Central memory CD8-positive, alpha-beta T cell (primary cell): ENCODE data around the gene PPP2R2C.
A peak's percentile ranks its signal among the peaks of the same experiment; 100 is the strongest.

ENCODE experiments used
- ATAC-seq: fragments of 150-1000 bp; cut with Tn5 transposase; replicated peaks from 2 replicates; pipeline ENCODE4 v1.10.0; 2022; ENCODE audit warnings: mild to moderate bottlenecking, moderate FRiP score, moderate number of reproducible peaks; ENCODE audit not compliant: poor library complexity, severe bottlenecking; ENCODE audit errors: extremely low read depth
- DNase-seq, 2 donors: peaks; one replicate each; pipeline ENCODE4 v3.0.0; 2021; ENCODE audit warnings: low spot score in 2 of 2
- H3K27ac Mint-ChIP-seq: one replicate; pipeline ENCODE4 v1.8.0; 2022; ENCODE audit warnings: low read depth, mild to moderate bottlenecking, moderate library complexity, mixed read lengths
- H3K27me3 Mint-ChIP-seq: one replicate; pipeline ENCODE4 v1.8.0; 2022; ENCODE audit warnings: mixed read lengths
- H3K36me3 Mint-ChIP-seq: one replicate; pipeline ENCODE4 v1.8.0; 2022; ENCODE audit warnings: mild to moderate bottlenecking, moderate library complexity, mixed read lengths; ENCODE audit not compliant: insufficient read depth
- H3K4me1 Mint-ChIP-seq: one replicate; pipeline ENCODE4 v1.8.0; 2022; ENCODE audit warnings: mixed read lengths
- H3K4me3 Mint-ChIP-seq: one replicate; pipeline ENCODE4 v1.8.0; 2022; ENCODE audit warnings: mild to moderate bottlenecking, moderate library complexity, mixed read lengths
- H3K9me3 Mint-ChIP-seq: one replicate; pipeline ENCODE4 v1.8.0; 2022; ENCODE audit warnings: mixed read lengths

The PPP2R2C gene

DNA sequence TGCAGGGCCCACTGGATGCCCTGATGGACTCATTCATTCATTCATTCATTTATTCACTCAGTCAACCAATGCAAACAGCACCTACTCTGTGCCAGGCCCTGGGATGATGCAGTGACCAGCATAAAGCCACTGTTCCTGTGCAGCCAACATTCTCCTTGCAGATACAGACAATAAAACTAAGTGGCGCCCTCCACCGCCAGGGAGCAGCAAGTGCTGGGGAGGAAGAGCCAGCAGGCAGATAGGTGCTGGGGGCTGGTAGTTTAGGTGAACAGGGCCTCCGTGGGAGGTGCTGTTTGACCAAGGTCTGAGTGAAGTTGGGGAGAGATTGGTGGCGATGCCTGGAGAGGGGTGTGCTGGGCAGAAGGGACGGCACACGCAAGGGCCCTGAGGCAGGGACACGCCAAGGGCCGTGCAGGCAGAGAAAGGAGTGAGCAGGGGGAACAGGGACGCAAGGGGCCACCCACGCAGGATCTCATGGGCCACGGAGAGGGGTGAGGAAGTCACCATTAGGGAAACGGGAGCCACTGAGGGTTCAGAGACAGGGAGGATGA, 137.3 kb downstream of the PPP2R2C start:
- H3K4me1 Mint-ChIP-seq = peaks cover 43% of the 10 kb centered on the region
- H3K27me3 Mint-ChIP-seq = peaks cover 9% of the 10 kb centered on the region
- DNase-seq (no peak), ATAC-seq (no peak)
- peaks cover 2% of the 10 kb centered on the region for H3K36me3 Mint-ChIP-seq
- no peak overlapping the region for H3K4me3 Mint-ChIP-seq
- H3K27ac Mint-ChIP-seq = no peak overlapping the region
- no peaks in the 10 kb centered on the region for H3K9me3 Mint-ChIP-seq

DNA sequence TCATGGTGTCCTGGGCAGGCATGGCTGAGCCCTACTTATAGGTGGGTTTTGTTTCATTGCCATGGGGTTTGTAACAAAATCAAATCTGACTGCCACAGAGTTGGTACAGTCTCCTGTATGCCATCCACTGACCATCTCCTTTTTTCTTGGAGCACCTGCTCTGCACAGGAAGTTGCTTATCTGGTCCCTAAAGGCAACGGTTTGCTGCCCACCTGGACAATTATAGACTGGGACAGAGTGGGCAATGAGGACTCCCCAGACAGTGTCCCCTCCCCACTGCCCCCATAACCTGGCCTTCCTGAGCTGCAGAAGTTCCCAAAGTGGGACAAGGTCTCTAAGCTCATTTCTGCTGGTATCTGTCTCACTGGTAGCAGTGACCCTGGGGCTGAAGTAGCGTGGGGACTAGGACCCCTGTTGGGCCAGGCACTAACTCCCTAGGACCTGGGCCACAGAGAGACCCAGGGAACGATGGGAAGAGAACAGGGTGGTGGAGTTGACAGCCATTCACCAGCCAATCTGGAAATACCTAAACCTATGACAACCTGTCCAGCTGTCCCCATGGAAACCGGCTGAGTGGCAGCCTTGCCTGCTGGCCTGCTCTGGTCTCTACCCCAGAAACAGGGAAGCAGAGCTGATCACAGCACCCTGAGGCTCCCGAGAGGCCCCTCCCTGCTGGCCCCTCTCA, 138.1 kb downstream of the PPP2R2C start:
- Mint-ChIP-seq H3K27me3 (peaks cover 9% of the 10 kb centered on the region), H3K36me3 (peaks cover 2% of the 10 kb centered on the region)
- no peak for ATAC-seq

DNA sequence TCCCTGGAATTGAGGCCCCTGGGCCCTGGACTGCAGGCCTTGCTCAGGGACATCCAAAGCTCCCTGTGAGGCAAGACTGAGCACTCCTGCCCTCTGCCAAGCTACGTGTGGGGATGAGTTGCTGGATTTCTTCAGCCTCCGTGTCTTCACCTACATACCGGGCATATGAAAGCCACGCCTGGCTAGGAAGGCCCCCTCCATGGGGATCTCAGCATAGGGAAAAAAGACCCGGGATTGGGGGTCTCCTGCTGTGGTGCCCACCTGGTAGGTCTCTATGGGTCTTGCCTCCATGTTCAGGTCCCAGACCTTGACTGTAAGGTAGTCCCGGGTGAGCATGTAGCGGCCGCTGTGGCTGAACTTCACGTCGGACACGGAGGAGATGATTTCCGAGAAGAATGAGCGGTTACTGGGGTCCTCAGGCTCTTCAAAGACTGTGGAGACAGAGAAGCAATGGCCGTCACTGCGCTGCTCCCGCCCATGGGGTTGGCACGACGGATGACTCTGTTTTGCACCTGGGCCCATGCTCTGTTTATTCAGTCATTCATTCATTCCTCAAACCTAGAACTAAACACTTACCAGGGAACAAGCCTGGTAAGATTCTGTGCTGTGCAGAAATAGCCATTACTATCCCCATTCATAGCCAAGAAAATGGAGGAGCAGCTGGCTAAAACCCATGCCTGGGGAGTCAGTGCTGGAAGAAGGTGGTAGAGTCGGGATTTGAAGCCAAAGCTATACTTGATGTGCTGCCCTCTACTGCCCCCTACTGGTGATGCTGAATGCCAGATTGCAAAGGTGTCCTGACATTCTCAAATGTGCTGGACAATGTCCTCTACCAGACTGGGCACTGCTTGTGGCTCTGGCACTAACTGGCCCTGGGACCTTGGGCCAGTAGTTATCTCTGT, 138.9 kb downstream of the PPP2R2C start:
- no peak for ATAC-seq
- Mint-ChIP-seq H3K4me1 (peaks cover 29% of the 10 kb centered on the region), H3K27me3 (peaks cover 14% of the 10 kb centered on the region), H3K4me3 (no peak overlapping the region), H3K27ac (no peak overlapping the region), H3K36me3 (peaks cover 2% of the 10 kb centered on the region), H3K9me3 (no peaks in the 10 kb centered on the region)
- no peak for DNase-seq

More for the DNA sequence above, 138.1 kb downstream of the PPP2R2C start:
- H3K27ac Mint-ChIP-seq = no peak overlapping the region
- H3K4me3 Mint-ChIP-seq = no peak overlapping the region
- peaks cover 37% of the 10 kb centered on the region for H3K4me1 Mint-ChIP-seq
- no peak for DNase-seq
- H3K9me3 Mint-ChIP-seq = no peaks in the 10 kb centered on the region

DNA sequence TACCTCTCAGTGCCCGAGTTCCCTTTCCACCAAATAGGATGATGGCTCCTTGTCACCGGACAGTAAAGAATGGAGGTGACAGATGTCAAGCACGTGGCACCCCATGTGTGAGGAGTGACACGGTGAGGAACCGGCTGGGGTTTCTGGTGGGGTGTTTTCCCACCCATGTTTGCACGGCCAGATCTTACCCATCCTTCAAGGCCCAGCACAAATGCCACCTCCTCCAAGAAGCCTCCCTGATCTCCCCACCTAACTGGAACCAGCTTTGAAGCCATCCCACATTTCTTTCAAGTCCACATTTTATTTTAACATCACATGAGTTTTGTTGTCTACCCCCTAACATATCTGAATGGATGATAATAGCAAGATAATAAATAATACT, 139.8 kb downstream of the PPP2R2C start:
- H3K36me3 Mint-ChIP-seq = peaks cover 2% of the 10 kb centered on the region
- no peak overlapping the region for H3K4me3 Mint-ChIP-seq

DNA sequence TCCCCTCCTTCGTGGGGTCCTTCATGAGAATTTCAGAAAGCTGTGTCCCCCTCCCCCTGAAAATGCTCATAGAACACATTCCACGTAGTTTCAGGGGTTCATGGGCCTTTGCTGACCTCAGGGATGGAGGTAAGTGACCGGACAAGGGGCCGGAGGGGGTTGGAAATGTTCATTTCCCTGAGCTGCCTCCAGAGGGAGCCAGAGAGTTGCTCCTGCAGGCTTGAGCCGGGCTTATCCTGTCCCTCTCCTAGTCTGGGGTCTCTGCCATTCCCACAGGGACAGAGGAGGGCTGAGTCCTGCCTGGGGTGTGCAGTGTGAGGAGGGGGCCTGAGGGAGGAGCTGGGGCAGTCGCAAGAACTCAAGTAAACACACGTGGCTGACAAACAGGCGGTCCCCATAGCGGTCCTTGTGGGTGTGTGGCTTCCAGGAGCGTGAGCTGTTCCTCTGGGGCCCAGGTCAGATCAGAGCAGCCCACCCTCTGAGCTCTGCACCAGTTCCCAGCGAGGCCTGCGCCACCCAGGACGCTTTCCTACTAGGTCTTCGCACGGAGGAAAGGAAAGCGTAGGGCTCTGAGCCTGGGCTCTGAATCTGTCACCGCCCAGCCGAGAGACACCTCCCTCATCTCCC, 140.3 kb downstream of the PPP2R2C start:
- H3K4me1 Mint-ChIP-seq = peaks cover 15% of the 10 kb centered on the region
- no peak overlapping the region for H3K27ac Mint-ChIP-seq
- H3K9me3 Mint-ChIP-seq = no peaks in the 10 kb centered on the region
- DNase-seq (no peak), ATAC-seq (no peak)
- peaks cover 26% of the 10 kb centered on the region for H3K27me3 Mint-ChIP-seq
- no peak overlapping the region for H3K4me3 Mint-ChIP-seq
- H3K36me3 Mint-ChIP-seq = peaks cover 2% of the 10 kb centered on the region

More for the DNA sequence above, 139.8 kb downstream of the PPP2R2C start:
- Mint-ChIP-seq H3K4me1 (peaks cover 20% of the 10 kb centered on the region), H3K27me3 (peaks cover 23% of the 10 kb centered on the region), H3K9me3 (no peaks in the 10 kb centered on the region), H3K27ac (no peak overlapping the region)
- DNase-seq (no peak), ATAC-seq (no peak)

DNA sequence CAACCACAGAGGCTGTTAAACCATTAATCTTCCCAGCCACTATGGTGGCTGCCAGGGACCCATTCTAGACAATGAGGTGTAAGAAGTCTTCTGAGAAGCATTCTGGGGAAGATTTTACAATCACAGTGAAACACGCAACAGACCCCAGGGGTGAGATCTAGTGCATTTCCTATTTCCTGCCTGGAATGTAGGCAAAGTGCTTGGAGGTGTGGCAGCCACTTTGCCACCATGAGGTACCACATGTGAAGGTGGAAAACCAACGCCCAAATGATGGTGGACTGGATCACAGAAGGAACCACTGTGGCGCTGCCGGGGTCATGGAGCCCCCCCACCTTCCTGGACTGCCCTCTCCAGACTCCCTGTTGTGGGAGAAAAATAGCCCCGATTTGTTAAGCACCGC, 140.9 kb downstream of the PPP2R2C start:
- no peaks in the 10 kb centered on the region for H3K9me3 Mint-ChIP-seq
- DNase-seq = no peak
- no peak overlapping the region for H3K4me3 Mint-ChIP-seq
- no peak for ATAC-seq
- H3K36me3 Mint-ChIP-seq = peaks cover 2% of the 10 kb centered on the region
- H3K4me1 Mint-ChIP-seq = peaks cover 11% of the 10 kb centered on the region
- peaks cover 26% of the 10 kb centered on the region for H3K27me3 Mint-ChIP-seq
- H3K27ac Mint-ChIP-seq = no peak overlapping the region

DNA sequence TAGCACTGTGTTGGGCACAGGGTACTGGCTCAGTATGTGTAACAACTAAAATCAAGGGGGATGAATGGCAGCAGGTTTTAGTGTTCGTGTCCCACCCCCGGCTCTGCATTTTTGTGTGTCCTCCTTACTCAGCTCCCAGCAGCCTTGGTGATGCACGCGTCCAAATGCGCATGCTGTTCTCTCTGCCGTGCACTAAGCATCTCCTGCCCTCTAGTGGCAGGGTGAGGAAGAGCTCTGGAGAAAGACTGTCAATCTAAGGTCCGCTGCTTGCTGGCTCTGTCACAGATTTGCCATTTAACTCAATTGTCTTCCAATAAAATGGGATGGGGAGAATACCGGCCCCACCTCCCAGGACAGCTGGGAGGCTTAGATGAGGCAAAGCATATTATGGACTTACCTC, 141.4 kb downstream of the PPP2R2C start:
- ATAC-seq (no peak), DNase-seq (no peak)
- H3K4me3 Mint-ChIP-seq = no peak overlapping the region
- peaks cover 2% of the 10 kb centered on the region for H3K36me3 Mint-ChIP-seq
- H3K4me1 Mint-ChIP-seq = peaks cover 11% of the 10 kb centered on the region
- H3K27me3 Mint-ChIP-seq = peaks cover 27% of the 10 kb centered on the region
- H3K9me3 Mint-ChIP-seq = no peaks in the 10 kb centered on the region
- H3K27ac Mint-ChIP-seq = no peak overlapping the region

DNA sequence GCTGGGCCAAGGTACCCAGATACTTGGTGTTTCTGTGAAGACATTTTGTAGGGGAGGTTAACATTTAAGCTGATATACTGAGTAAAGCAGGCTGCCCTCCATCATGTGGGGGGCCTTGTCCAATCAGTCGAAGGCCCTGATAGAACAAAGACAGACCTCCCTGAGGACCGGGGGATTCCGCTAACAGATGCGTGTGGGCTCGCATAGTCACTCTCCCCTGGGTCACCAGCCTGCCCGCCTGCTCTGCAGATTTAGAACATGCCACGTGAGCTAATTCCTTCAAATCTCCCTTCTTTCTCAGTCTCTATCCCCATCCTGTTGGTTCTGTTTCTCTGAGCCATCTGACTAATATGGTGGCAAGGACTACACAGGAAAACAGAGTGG, 142.0 kb downstream of the PPP2R2C start:
- no peaks in the 10 kb centered on the region for H3K9me3 Mint-ChIP-seq
- no peak overlapping the region for H3K4me3 Mint-ChIP-seq
- peaks cover 11% of the 10 kb centered on the region for H3K4me1 Mint-ChIP-seq
- no peak for ATAC-seq
- no peak overlapping the region for H3K27ac Mint-ChIP-seq
- peaks cover 31% of the 10 kb centered on the region for H3K27me3 Mint-ChIP-seq
- no peak for DNase-seq
- H3K36me3 Mint-ChIP-seq = peaks cover 2% of the 10 kb centered on the region

DNA sequence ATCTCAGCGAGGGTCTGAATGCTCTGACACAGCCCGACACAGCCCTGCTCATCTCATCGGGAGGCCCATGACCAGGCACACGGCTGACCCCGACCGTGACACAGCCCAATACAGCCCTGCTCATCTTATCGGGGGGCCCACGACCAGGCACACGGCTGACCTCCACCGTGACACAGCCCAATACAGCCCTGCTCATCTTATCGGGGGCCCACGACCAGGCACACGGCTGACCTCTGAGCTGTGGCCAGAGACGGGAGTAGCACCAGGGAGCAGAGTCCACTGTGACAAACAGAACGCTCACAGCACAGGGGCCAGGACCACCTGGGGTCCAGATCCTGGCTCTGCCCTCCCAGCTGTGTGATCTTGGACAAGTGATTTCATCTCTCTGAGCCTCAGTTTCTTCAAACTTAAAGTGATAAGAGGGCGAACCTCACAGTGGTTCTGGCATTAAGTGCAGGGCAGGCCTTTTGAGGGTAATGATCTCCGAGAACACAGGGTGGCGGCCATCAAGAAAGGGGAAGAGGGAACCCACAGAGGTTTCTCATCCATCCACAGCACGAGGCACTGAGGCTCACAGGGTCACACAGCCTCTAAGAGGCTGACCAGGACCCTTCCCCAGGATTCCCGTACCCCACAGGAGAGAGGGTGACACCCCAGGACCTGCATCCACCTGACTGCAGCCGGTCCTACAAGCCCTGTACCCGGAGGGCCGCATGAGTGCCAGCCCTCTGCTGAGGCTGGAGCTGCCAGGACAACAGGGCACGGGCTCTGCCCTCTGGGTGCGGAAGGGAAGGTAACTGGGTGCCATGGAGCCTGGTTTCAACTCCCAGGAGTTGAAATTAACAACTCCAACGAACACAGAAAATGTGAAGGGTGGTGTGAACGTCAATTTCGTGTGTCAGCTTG, 142.7 kb downstream of the PPP2R2C start:
- no peaks in the 10 kb centered on the region for H3K9me3 Mint-ChIP-seq
- DNase-seq (no peak), ATAC-seq (no peak)
- no peak overlapping the region for H3K27ac Mint-ChIP-seq
- H3K36me3 Mint-ChIP-seq = peaks cover 3% of the 10 kb centered on the region
- peaks cover 29% of the 10 kb centered on the region for H3K27me3 Mint-ChIP-seq
- peaks cover 6% of the 10 kb centered on the region for H3K4me1 Mint-ChIP-seq
- no peak overlapping the region for H3K4me3 Mint-ChIP-seq

DNA sequence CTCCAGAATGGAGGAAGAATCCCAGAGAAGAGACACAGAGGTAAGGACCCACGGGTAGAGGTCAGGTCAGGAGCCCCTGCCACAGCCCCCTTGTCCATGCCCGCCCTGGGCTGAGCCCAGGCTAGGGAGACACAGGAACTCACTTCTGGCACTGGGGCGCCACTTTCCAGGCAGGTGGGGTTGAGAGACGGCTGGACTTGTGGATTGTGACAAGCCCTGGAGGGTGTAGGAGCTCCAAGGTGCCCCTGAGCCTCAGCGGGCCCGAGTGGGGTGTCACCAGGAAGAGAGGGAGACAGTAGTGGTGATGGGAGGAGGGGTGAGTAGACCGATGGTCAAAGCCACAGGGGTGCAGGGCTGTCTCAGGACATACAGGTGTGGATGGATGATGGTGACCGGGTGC, 143.9 kb downstream of the PPP2R2C start:
- Mint-ChIP-seq H3K9me3 (no peaks in the 10 kb centered on the region), H3K4me3 (no peak overlapping the region), H3K27me3 (peaks cover 37% of the 10 kb centered on the region), H3K36me3 (peaks cover 3% of the 10 kb centered on the region), H3K4me1 (peaks cover 6% of the 10 kb centered on the region), H3K27ac (no peak overlapping the region)
- DNase-seq (no peak), ATAC-seq (no peak)

DNA sequence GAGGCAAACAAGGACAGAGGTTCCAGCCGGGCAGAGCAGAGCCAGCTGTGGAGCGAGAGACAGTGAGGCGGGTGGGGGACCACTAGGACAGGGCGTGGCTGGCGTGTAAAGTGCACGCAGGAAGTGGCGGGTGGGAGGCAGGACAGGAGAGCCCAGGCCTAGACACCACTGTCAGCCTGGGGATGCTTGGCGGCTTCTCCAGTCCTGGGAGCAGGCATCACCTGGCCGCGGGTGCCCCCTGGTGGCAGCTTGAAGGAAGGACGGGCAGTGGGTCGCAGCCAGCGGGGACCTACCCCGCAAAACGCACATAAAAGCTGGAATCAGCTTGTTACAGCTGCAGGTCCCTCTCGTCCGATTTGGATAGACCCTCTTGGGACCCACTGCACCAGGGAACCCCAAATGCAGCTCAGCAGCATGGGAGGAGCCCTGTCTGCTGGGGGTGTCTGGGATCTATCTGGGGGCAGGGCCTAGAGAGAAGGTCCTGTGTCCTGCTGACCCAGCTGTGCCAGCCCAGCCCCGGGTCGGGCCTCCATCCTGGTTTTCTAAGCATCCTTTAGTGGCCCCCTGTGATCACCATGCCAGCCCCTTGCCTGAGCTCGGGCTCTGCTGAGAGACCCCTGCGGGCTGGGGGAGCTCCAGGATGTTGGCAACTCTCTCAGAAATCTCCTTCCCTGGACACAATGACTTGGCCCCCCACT, 145.0 kb downstream of the PPP2R2C start:
- Mint-ChIP-seq H3K27me3 (peaks cover 48% of the 10 kb centered on the region), H3K4me1 (peaks cover 5% of the 10 kb centered on the region)
- peak; percentile 57 for ATAC-seq

More for the DNA sequence above, 145.0 kb downstream of the PPP2R2C start:
- H3K36me3 Mint-ChIP-seq = peaks cover 3% of the 10 kb centered on the region
- peak; percentile 63 to 74 for DNase-seq
- H3K27ac Mint-ChIP-seq = no peak overlapping the region
- no peak overlapping the region for H3K4me3 Mint-ChIP-seq
- no peaks in the 10 kb centered on the region for H3K9me3 Mint-ChIP-seq
